GM21737 (cell line): ENCODE data around the gene PDE10A.

ENCODE experiments used
- ATAC-seq: cut with Tn5 transposase; IDR thresholded peaks from one replicate; pipeline ENCODE4 v1.9.1; 2021; ENCODE audit warnings: mild to moderate bottlenecking, moderate library complexity; ENCODE audit not compliant: unreplicated experiment

The PDE10A gene

DNA sequence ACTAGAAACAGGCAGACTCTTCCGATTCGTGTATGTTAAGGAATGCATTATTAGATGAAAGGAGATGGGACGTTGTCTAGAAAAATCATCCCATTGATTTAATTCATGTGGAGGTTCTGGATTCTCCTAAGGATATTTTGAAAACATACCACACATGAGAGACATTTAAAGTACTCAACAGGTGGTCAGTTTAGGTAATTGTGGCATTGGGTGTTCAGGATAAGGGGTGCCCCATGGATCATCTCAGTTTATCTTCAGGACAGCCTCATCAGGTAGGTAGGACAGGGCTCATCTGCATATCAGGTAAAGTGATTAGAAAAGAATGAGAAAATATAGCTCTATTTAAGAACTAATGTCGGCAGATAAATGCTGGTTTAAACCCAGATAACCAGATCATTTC lies 15.9 kb upstream of the PDE10A start:
- no peak for ATAC-seq

DNA sequence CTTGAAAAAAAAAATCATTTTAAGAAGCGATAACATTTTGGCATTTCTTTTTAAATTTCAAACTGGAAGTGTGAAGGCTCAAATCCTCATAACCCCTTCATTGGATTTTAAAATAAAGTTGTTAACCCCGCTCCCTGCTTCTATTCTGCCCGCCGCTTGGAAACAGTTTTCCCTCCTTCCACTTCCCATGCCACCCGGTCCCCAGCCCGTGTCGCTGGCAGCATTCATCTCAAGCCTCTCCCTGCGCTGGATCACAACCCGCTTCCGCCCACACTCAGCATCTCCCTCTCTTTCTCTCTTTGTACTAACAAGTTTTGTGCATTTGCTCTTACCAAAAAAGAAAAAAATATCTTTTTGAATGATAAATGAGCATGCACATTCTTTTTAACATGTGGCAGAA lies 15.4 kb upstream of the PDE10A start:
- ATAC-seq, result no peak

DNA sequence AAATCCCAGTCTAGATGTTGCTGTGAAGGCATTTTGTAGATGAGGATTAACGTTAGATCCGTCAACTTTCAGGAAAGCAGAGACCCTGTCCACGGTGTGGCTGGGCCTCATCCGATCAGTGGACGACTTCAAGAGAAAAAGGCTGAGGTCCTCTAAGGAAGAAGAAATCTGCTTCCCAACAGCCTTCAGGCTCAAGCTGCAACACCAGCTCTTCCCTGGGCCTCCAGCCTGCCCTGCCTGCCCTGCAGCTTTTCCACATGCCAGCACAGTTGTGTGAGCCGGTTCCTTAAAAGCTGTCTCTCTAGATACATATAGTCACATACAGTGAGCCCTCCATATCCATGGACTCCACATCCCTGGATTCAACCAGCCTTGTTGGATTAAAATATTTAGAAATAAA lies 14.1 kb upstream of the PDE10A start:
- no peak for ATAC-seq

DNA sequence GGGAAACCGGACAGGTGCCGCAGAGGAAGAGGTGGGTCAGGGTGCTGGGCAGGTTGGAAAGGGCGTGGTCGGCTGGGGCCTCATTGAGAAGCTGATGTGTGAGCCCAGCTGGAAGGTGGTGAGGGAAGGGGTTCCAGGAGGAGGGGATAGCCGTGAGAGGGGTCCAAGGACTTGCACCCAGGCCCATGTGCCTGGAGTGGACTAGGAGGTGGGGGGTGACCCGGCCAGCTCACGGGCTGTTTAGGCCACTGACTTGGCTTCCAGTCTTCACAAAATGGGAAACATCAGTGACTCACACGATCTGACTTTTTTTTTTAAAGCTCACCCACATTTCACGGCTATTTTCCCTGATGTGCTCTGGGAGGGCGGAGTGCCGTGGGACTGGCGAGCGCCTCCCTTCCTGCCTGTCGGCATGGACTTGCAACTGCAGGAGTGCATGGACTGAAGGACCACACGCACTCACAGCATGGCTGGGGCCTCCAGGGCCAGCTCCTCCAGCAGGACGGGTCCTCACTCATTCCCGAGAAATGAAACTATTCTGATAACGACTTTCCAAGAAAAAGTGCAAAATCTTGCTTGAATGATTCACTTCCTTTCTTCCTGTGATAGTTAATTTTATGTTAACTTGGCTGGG lies 13.5 kb upstream of the PDE10A start:
- ATAC-seq, result no peak

DNA sequence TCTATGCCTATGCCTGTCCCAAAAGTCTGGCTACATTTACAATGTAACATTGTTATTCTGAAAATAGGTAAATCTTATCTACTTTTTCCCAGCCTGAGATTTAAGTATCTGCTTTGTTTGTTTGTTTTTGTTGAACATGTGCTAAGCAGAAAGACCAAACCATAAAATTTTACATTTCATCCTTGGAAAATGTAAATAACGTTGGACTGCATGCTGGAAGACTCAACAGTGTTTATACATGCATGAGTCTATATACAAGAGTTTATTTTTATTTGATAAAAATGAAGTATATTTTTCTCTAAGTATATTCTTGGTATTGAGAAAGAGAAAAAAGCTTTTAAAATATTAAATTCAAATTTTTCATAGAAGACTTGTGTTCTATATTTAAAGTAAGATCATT lies 12.1 kb upstream of the PDE10A start:
- ATAC-seq, result no peak

DNA sequence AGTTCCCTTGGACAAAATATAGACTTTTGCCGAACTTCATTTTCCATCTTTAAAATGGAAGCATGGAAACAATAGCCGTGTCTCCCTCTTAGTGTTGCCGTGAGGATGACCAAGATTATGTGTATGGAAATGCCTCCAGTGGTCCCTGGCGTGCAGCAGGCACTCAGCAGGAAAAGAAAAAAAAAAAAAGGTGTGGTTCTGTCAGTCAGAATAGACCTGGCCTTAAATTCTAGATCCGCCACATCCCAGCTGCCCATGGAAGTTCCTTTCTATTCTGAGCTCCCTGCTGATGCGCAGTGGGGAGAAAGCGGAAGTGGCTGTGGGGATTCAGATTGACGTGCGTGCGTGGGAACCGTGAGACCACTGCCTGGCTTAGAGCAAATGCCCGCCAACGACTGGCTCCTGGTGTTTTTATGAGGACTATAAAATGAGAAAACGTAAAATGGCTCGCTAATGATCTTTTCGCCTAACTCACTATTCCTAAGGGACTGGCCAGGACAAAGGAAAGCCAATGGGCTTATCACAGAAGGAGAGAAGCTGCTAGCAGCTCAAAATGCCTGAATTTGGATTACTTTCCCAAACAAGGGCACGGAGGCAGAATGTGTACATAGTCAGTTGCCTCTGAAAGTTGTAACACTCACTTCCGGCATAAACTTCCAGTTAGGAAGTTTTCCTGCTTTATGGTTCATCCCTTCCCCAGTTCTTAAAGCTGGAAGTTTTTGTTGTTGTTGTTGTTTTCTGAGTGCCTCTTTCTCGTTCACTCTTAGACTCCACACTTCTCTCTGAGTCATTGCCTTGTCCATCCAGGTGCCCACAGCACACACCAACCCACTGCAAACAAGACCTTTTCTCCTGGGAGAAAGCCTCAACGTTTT lies 11.4 kb upstream of the PDE10A start:
- ATAC-seq, result no peak

DNA sequence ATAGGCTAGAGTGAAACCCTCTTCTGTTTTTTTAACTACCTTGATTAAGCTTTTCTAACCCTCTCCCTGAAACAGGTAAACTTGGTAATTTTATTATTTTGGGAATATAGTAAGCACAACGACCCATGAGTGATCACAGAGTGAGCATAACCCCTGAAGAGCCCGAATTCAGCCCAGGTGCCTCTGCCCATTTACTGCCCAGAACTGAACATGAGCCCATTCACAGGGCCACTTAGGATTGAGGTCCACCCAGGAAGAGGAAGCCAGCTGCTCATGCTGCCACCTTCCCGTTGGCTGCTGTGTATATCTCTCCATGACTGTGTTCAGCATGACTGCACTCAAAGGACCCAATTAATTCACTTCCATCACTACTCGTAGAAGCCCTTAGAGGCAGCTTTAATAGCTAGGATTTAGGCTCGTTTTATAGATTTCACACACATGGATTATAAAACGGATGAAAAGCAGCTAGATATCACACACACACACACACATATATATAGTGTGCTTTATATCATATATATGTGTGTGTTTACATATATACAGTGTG lies 8.3 kb upstream of the PDE10A start:
- no peak for ATAC-seq

DNA sequence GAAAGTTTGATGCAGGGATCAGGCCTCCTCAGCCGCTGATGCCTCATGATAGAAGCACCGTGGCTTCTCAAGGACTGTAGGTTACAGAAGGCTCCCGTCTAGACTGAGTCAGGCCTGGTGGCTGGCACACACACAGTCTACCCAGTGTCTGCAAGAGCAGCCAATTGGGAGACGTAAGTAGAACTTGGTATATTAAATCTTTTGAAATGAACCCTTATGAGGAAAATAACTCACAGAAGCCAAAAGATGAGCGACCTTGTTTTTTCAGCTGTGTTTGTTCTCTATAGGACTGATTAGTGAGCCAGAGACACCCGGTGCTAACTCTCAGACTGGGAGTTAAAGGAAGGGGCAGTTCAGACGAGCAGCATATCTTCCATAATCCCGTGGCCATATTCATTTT lies 5.9 kb upstream of the PDE10A start:
- no peak for ATAC-seq

DNA sequence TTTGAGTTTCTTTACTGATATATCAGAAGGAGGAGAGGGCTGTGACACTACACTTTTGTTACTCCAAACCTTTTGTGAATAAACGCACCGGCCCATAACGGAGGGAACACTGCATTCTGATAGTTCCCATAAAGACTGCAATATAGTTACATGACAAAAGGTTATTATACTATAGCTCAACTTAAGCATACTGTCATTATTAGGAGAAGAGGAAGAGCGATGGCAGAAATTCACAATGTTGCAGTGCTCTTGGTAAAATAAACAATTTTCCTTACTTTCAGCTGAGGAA lies 2.3 kb upstream of the PDE10A start:
- ATAC-seq, result no peak

DNA sequence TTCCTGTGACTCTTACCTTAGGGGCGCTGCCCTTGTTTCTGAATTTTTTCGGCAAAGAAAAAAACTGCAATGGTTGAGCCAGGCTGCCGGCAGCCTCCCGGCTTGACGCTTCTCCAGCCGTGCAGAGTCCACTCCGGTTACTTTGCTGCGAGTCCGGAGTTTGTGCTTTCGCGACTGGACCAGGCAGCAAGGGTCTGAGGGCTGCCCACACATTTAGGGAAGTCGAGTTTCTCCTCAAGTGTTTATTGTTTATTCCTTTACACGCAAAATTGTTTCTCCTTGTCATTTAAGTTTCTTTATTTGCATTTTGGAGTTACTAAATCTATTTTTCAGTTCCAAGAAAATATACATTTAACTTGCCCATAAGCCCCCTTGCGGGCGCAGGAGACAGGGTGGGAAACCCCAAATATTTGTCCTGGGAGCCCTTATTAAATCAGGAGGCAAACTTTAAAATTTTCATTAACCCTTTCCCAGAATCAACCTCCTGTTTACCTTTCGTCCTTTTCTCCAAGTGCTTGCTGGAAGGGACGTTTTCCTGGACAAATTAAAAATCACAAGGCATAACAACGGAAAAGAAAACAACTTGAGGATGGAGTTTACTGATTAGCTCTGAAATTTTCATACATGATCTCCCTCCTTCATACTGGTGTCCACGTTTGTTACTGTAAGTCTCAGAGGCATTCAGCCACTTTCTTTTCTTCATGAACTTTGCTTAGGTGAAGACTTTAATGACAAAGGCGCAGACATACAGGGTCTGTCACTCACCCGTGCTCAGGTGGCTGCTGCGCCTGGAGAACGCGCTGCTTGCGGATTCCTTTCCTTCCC lies 1.7 kb upstream of the PDE10A start:
- ATAC-seq, result no peak

DNA sequence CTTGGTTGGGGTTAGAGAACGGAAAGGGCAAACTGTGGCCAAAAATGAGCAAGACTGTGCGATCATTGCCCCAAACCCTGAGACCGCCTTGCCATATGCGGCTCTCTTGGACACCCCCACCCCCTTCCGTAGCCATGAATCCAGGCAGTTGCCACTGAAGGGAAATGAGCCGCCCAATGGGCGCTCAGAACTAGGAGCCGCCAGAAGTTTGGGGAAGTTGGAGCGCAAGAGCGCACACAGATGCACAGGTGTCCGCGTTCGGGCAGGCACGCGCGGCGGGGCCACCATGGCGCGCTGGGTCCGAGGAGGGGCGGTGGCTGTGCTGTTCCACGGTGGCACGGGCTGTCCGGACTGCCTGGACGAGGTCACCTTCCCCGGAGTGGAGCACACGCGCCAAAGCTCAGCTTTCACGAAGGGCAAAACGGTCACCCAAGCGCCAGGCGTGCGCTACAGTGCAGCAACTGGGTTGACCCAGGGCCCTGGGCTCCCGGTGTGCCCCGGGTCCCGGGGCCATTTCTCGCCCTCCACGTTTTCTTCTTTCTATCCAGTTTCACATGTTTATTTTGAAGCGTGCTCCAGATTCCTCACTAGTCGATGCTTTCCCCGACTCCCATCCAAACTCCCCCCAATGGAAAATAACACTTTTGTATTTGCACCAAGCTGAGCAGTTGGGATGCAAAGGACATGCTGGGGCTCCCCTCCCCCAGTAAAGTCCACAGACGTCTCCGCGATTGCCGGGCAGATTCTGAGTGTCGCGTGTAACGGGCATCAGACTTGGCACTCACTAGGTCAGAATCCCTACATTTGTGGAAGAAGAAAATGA lies 906 bp upstream of the PDE10A start:
- no peak for ATAC-seq

DNA sequence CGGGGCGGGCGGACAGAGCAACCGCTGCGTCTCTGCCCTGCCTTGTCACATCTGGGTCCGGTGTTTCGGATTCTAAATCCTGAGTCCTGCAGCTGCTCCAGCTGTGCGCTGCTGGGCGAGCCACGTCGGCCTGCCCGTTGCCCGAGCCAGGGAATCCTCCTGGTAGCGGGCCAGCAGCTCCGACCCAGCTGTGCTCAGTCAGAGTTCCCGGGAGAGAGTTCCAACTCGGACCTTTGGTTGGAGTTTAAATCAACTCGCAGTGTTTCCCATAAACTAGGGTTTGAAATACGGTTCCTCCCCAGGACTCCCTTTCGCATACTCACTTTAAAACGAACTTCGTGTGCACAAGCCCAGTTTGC lies 315 bp upstream of the PDE10A start:
- ATAC-seq, result no peak

DNA sequence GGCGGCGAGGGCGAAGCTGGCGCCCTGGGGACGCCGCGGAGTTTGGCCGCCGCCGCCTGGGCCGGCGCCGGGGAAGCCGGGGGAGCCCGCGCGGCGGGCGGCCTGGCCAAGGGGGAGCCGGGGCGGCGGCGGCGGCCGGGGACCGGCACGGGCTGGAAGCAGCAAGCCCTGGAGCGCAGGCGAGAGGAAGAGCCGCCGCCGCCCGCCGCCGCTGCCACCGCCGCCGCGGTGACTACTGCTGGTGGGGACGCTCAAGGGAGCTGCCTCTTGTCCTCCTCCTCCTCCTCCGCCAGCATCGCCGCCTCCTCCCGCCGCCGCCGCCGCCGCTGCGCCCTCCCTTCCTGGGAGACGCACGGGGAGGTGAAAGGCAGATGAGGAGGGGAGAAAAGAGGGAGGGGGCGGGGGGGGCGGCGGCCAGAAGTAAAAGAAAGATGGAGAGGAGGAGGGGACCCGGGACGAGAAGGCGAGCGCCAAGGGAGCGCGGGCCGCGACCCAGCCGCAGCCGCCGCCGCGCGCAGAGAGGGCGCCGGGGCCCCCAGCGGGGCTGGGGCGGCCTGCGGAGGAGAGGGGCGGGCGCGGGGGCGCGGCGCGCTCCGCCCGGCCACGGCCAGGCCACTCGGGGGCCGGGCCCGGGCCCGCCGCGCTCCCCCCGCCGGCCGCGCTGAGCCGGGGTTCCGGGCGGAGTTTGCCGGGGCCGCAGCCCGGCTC lies 846 bp downstream of the PDE10A start:
- ATAC-seq, result no peak

DNA sequence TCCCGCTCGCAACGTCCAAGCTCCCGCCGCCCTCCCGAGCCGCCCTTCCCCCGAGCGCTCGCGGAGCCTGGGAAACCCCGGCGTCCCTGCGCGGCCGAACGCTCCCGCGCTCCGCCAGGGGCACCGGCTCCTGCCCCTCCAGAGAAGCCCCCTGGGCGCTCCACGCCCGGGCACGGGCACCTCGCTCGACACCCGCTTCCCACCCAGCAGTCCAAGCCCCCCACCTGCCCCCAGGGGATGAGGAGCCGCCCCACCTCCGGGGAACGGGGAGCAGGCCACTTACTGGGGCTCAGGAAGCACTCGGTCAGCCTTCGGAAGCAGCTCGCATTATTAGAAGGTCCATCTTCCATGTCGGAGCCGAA lies 1.4 kb downstream of the PDE10A start:
- no peak for ATAC-seq

DNA sequence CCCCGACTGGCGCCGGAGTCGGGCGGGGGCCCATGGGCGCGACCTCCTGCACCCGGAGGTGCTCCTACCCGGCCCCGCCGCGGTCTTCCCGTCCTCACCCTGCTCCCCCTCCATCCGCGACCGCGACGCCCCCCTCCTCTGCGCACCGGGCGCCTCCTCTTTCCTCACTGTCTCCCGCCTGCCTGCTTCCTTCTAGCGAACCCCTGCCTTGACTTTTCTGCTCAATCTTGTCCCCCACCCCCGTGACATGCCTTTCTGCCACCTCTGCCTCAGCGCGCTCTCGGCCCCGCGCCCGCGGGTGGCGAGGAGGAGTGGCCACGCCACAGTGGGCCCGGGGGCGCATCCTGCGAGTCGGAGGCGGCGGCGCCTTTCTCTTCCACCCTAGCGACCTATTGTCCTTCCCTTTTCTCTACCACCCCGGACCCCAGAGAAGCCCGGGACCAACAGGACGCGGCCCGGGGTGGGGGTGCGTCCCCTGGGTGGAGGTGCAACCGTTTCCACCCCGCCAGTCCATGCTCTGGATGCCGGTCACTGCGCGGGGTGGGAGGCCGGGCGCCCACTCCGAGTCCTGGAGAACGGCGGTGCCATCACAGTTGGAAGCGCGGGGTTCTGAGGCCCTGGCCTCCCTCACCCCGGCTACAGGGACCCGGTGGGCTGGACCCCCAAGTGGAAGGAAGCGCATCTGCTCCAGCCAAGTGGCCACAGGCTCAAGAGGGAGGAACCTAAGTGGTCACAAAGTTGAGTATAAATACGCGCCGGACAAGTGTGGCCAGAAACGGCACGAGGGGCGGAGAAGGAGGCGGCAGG lies 2.0 kb downstream of the PDE10A start:
- no peak for ATAC-seq

DNA sequence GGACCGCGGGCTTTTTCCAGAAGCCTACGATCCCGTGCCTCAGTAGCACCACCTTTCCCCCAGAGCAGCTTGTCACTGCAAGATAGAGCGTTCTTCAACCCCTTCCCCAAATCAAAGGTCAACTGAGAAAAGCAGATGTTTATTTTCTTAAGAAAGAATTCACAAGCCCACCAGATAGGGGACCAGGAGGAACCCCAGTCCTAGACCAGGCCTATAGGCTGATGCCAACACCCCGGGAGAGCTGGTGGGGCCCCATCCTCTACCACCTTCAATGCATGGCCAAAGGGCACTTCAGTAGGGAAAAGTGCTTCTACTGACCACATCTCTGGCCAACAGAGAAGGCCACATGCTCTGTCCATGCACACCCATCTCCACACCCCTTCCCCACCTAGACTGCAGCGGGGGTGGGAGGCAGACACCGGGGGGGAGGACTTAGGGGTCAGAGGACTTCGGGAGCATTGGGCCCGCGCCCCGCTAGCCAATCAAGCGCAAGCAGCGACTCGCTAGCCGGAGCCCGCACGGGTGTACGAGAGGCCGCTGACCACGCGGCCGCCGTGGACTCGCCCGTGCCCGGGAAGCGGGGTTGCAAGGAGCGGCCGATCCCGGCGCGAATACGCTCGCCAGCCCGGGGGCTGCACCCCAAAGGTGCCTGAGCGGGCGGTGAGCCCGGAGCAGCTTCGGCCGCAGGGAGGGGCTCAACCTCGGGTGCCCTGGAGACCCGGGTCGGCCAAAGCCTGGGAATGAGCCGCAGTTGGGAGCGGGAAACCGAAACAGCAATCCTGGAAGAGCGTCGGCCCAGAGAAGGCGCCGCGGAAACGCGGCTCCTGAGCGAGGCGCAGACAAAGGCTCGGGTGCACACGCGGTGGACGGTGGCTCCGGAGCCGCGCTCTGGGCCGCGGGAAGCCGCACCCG lies 2.8 kb downstream of the PDE10A start:
- no peak for ATAC-seq

DNA sequence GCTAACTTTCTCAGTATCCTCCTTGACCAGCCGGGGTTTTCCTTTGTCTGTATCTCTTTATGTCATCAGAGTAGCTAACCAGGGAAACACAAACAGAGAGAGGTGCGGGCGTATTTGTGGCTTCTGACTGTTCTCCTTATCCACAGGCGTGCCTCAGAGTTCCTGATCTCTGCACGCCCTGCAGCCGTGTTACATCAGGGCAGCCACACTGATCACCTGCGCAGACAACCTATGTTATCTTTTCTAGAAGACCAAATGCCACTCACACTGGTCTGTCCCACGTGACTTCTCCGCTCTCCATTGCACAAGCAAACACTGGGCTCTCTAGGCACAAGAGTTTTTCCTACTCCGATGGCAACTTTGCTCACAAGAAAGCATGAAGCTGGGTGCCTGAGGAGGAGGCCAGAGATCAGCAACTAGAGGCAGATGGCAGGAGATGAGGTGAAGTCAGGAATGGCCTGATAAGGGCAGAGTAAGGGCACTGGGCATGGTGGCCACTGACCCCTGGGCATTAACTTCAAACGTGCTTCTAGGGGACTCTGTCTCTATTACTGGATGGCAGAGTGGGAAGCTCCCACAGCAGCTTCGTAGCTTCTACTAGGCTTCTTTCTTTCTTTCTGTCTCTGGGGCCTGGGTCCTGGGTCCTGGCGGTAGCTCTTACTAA lies 4.5 kb downstream of the PDE10A start:
- no peak for ATAC-seq

DNA sequence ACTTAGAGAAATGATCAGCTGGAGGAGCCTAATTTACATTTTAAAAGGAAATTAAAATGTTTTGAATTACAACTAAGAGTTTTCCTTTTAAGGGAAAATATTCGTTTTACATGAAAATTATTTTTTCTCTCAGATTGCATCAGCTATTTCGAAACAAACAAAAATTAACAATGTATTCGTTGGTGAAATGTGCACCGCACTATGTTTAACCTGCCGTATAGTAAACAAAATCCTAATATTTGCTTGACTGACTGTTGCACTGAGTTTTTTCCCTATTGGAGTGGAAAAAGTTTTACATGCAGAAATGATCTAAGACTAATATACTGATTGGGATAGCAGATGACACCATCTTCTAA lies 5.7 kb downstream of the PDE10A start:
- no peak for ATAC-seq
